T-helper 1 cell treated with Interleukin-12 subunit alpha and Interleukin-12 subunit beta and Interleukin-4 antibody, amounts not matched to agents 30 μg/mL and 1 μg/mL, for 36 hours (primary cell): ENCODE results near the gene TOR1AIP2.
A peak's percentile ranks its signal among the peaks of the same experiment; 100 is the strongest.
"Not testable (repeated sequence)": the region's sequence is repeated elsewhere in the genome, so short reads cannot be mapped to it uniquely, and the experiment has no call there.

Source experiments
- H3K27ac Mint-ChIP-seq: one replicate; pipeline ENCODE4 v1.8.0; 2021; ENCODE audit warnings: mild to moderate bottlenecking, mixed read lengths
- H3K27me3 Mint-ChIP-seq: one replicate; pipeline ENCODE4 v1.8.0; 2021; ENCODE audit warnings: low read depth, mixed read lengths
- H3K36me3 Mint-ChIP-seq: one replicate; pipeline ENCODE4 v1.8.0; 2021; ENCODE audit warnings: low read depth, mixed read lengths
- H3K4me1 Mint-ChIP-seq: one replicate; pipeline ENCODE4 v1.8.0; 2021; ENCODE audit warnings: low read depth, mixed read lengths
- H3K4me3 Mint-ChIP-seq: one replicate; pipeline ENCODE4 v1.8.0; 2021; ENCODE audit warnings: mild to moderate bottlenecking, moderate library complexity, mixed read lengths
- H3K9me3 Mint-ChIP-seq: one replicate; pipeline ENCODE4 v1.8.0; 2021; ENCODE audit warnings: mixed read lengths

TOR1AIP2 gene

DNA sequence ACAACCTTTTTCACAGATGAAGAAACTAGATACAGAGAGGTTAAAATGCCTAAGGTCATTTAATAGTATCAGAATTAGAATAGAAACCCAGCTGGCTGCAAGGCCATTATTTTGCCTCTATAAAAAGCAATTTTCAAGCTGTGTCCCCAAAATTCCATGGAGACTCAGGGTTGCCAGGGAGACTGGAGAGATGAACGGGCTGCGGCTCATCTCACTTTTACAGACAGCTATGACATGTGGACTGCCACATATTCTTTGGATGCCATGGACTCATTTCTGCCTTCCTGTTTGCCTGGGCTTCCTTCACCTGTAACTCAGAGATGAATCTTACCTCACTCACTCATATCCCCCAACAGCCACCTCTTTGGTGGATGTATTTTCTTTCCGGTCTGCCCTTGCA, 17.0 kb downstream of the TOR1AIP2 start:
- no peak overlapping the region for H3K4me3 Mint-ChIP-seq
- no peaks in the 10 kb centered on the region for H3K9me3 Mint-ChIP-seq
- peaks cover 6% of the 10 kb centered on the region for H3K4me1 Mint-ChIP-seq
- no peak overlapping the region for H3K27ac Mint-ChIP-seq
- no peaks in the 10 kb centered on the region for H3K27me3 Mint-ChIP-seq
- peaks cover 28% of the 10 kb centered on the region for H3K36me3 Mint-ChIP-seq

DNA sequence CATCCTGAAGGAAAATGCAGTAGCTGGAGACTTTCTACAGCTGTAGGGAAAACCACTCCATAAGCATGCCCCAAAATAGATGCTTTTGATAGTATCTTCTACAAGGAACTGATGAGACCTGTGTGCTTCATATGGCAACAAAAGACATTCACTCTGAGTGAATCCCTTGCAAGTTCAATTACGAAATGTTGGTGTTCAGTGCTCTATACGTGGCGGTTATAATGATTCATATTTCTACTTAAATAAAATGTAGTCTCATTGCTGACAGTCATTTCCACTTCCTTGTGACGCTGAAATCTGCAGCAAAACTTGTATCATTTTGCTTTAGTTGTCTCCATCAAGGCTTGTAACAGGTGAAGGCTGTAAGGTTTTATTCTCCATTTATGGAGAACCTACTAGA, 20.6 kb downstream of the TOR1AIP2 start:
- Mint-ChIP-seq H3K27me3 (no peaks in the 10 kb centered on the region), H3K27ac (no peak overlapping the region), H3K4me3 (no peak overlapping the region), H3K9me3 (no peaks in the 10 kb centered on the region), H3K36me3 (peaks cover 23% of the 10 kb centered on the region), H3K4me1 (peaks cover 8% of the 10 kb centered on the region)

DNA sequence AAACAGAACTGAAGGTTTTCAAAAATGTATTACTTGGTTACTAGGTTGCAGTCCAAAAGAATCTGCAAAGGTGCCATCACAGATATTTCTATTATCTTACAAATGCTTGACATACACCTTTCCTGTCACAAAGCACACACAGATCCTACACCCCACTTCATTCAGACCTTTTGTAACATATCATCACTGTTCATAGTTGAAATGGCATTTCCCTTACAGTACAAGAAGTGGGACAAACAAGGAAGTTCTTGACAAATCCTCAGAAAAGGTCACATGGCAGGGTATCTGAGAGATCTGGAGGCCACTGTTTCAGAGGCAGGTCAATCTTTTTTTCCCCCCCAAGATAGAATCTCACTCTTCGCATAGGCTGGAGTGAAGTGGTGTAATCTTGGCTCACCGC, 21.3 kb downstream of the TOR1AIP2 start:
- H3K4me1 Mint-ChIP-seq: peaks cover 5% of the 10 kb centered on the region
- no peak overlapping the region for H3K27ac Mint-ChIP-seq
- H3K4me3 Mint-ChIP-seq: no peak overlapping the region
- no peaks in the 10 kb centered on the region for H3K9me3 Mint-ChIP-seq
- no peaks in the 10 kb centered on the region for H3K27me3 Mint-ChIP-seq
- H3K36me3 Mint-ChIP-seq: peaks cover 25% of the 10 kb centered on the region

DNA sequence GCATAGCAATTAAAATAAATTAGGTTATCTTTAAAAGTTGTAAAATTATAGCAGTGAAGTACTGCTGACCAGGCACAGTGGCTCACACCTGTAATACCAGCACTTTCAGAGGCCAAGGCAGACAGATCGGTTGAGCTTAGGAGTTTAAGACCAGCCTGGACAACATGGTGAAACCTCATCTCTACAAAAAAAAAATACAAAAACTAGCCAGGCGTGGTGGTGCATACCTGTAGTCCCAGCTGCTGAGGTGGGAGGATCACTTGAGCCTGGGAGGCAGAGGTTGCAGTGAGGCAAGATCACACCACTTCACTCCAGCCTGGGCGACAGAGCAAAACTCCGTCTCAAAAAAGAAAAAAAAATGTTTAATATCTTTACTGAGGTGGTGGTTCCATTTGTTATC, 21.8 kb downstream of the TOR1AIP2 start:
- H3K36me3 Mint-ChIP-seq: peaks cover 27% of the 10 kb centered on the region
- H3K4me3 Mint-ChIP-seq, H3K4me1 Mint-ChIP-seq, H3K9me3 Mint-ChIP-seq, H3K27me3 Mint-ChIP-seq, H3K27ac Mint-ChIP-seq: not testable (repeated sequence)

GRCh38 chr1:179853102-179853501, 24.5 kb downstream of the TOR1AIP2 start:
- Mint-ChIP-seq H3K4me1 (peaks cover 4% of the 10 kb centered on the region), H3K27me3 (no peaks in the 10 kb centered on the region), H3K4me3 (no peak overlapping the region), H3K36me3 (peaks cover 31% of the 10 kb centered on the region), H3K9me3 (no peaks in the 10 kb centered on the region), H3K27ac (no peak overlapping the region)

DNA sequence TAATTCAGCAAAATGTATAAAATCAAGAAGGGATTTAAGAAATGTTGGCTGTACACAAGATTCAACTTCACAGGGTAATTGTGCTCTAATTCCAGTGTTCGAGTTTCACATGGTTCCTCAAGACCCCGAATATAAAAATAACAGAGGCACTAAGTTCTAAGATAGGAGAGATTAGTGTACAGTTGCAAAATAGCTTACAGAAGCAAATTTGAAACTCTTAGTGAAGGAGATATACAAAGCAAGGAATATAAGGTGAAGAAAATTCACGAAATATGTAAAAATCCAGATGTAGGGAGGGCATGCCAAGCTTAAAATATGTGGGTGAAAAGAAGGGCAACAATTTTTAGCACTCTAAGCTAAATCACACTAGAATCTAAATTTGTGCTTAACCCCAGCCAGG, 29.4 kb downstream of the TOR1AIP2 start:
- no peak overlapping the region for H3K27ac Mint-ChIP-seq
- no peak overlapping the region for H3K4me3 Mint-ChIP-seq
- peaks cover 30% of the 10 kb centered on the region for H3K36me3 Mint-ChIP-seq
- no peaks in the 10 kb centered on the region for H3K9me3 Mint-ChIP-seq
- H3K4me1 Mint-ChIP-seq: peaks cover 2% of the 10 kb centered on the region
- no peaks in the 10 kb centered on the region for H3K27me3 Mint-ChIP-seq

DNA sequence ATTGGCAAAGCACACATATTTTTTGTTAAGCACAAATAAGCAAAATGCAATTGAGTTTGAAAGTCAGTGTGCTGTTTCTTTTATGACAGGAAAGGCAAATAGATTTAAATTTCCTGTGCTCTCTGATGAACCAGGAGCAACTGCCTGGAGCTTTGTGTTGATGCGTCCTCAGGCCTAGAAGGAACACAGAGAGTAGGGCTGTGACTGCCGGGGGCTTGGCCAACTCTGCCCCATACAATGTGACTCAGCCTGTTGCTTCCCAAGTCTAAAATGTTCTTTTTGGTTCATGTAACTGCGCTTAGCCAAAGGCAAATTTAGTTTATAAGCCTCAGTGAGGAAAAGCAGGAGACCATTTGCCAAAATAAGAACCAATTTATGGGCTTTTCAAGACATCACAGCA, 37.5 kb downstream of the TOR1AIP2 start:
- no peak overlapping the region for H3K4me3 Mint-ChIP-seq
- H3K36me3 Mint-ChIP-seq: peaks cover 10% of the 10 kb centered on the region
- no peaks in the 10 kb centered on the region for H3K9me3 Mint-ChIP-seq
- no peaks in the 10 kb centered on the region for H3K4me1 Mint-ChIP-seq
- H3K27ac Mint-ChIP-seq: no peak overlapping the region
- H3K27me3 Mint-ChIP-seq: no peaks in the 10 kb centered on the region

DNA sequence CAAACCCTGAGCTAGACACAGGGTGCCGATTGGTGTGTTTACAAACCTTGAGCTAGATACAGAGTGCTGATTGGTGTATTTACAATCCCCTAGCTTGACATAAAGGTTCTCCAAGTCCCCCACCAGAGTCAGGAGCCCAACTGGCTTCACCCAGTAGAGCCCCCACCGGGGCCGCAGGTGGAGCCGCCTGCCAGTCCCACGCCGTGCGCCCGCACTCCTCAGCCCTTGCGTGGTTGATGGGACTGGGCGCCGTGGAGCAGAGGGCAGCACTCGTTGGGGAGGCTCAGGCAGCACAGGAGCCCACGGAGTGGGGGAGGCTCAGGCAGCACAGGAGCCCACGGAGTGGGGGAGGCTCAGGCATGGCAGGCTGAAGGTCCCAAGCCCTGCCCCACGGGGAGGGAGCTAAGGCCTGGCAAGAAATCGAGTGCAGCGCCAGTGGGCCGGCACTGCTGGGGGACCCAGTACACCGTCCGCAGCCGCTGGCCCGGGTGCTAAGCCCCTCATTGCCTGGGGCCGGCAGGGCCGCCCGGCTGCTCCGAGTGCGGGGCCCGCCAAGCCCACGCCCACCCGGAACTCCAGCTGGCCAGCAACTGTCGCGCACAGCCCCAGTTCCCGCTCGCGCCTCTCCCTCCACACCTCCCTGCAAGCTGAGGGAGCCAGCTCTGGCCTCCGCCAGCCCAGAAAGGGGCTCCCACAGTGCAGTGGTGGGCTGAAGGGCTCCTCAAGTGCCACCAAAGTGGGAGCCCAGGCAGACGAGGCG, 40.7 kb downstream of the TOR1AIP2 start:
- not testable (repeated sequence) for H3K4me1 Mint-ChIP-seq, H3K27ac Mint-ChIP-seq, H3K27me3 Mint-ChIP-seq, H3K9me3 Mint-ChIP-seq, H3K4me3 Mint-ChIP-seq, H3K36me3 Mint-ChIP-seq

DNA sequence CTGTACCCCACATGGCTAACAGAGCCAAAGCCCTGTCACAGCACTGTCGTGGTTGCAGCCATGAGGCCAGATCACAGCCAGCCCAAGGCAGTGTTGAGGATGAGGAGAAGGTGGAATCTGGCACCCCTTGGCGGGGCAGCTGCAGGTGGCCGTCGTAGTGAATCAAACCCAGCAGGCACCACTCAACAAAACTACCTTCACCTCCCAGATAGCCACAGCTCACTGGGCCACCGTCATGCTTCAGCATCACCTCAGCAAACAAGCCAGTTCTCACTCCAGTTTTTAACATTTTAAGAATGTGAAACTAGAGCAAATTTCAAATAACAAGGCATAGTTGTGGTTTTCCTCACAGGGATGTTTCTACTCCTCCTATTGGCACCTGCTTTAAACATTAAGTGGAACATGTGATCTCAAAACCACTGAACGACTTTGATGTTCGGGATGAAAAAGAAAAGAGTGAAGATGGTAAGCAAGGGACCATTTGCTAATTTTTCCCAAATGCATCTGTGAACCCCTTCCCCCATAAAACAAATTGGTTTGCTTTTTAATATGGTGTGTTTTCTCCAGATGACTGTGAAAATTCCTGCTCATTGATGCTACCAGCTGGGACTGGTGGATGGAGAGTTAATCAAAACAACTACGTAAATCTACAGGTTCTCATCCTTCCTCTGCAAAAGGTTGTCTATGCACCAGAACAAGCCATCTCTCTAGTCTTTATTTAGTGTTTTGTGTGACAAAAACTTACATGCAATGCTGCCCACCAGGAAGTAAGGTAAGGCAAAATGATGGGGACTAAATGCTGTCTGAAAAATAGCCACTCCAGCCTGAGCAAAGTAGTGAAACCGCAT, 45.5 kb downstream of the TOR1AIP2 start:
- H3K4me3 Mint-ChIP-seq: peak overlapping the region; percentile 52
- no peaks in the 10 kb centered on the region for H3K9me3 Mint-ChIP-seq
- H3K27ac Mint-ChIP-seq: peak overlapping the region; percentile 15
- peaks cover 21% of the 10 kb centered on the region for H3K4me1 Mint-ChIP-seq
- H3K27me3 Mint-ChIP-seq: no peaks in the 10 kb centered on the region
- H3K36me3 Mint-ChIP-seq: peaks cover 2% of the 10 kb centered on the region

DNA sequence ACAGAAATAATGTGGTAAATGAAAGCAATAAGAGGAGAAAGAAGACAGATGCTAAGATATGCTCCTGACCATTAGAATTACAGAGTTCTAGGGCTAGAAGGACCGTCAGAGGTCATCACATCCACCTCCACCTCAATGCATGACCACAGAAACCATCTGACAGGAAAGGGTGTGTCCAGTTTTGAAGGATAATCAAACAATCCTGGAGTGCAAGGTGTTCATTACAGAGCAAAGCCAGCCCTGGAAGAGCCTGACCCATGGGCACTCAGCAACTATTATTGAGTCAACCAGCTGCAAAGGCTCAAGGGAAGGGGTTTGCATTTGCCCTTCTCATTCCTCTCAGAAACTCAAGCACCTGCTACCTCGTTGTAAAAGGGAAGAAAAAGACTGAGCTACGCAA, 46.4 kb downstream of the TOR1AIP2 start:
- H3K4me3 Mint-ChIP-seq: peak overlapping the region; percentile 11
- no peak overlapping the region for H3K27ac Mint-ChIP-seq
- H3K36me3 Mint-ChIP-seq: peaks cover 2% of the 10 kb centered on the region

GRCh38 chr1:179828554-179829110, 49.0 kb downstream of the TOR1AIP2 start:
- no peaks in the 10 kb centered on the region for H3K9me3 Mint-ChIP-seq
- H3K27me3 Mint-ChIP-seq: no peaks in the 10 kb centered on the region
- H3K27ac Mint-ChIP-seq: no peak overlapping the region
- no peak overlapping the region for H3K4me3 Mint-ChIP-seq
- H3K36me3 Mint-ChIP-seq: no peaks in the 10 kb centered on the region
- peaks cover 21% of the 10 kb centered on the region for H3K4me1 Mint-ChIP-seq

More for the DNA sequence above, 46.4 kb downstream of the TOR1AIP2 start:
- no peaks in the 10 kb centered on the region for H3K27me3 Mint-ChIP-seq
- H3K9me3 Mint-ChIP-seq: no peaks in the 10 kb centered on the region
- H3K4me1 Mint-ChIP-seq: peaks cover 21% of the 10 kb centered on the region

DNA sequence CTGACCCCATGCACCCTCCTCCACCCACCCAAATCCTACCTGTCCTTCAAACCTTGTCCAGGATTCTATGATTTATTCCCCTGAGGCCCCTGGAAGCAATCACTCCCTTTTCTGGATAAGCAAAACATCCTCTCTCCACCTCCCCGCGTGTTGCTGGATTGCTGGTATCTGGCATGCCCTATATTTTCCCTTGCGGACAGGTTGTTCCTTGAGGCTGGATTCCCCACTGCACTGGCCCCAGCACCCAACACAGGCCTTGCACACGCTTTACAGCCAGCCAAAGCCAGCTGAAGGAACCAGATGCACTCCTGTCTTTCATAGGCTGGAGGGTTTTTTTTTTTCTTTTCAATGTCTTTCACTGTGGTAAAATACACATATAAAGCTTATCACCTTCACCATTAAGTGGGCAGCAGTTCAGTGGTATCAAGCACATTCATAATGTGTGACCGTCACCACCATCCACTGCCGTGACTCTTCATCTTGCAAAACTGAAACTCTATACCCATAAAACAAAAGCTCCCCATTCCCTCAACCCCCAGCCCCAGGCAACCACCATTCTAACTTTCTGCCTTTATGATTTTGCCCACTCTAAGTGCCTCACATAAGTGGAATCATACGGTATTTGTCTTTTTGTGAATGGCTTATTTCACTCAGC, 50.9 kb downstream of the TOR1AIP2 start:
- Mint-ChIP-seq H3K36me3 (no peaks in the 10 kb centered on the region), H3K27me3 (no peaks in the 10 kb centered on the region), H3K9me3 (no peaks in the 10 kb centered on the region), H3K27ac (no peak overlapping the region), H3K4me3 (no peak overlapping the region), H3K4me1 (peaks cover 12% of the 10 kb centered on the region)

DNA sequence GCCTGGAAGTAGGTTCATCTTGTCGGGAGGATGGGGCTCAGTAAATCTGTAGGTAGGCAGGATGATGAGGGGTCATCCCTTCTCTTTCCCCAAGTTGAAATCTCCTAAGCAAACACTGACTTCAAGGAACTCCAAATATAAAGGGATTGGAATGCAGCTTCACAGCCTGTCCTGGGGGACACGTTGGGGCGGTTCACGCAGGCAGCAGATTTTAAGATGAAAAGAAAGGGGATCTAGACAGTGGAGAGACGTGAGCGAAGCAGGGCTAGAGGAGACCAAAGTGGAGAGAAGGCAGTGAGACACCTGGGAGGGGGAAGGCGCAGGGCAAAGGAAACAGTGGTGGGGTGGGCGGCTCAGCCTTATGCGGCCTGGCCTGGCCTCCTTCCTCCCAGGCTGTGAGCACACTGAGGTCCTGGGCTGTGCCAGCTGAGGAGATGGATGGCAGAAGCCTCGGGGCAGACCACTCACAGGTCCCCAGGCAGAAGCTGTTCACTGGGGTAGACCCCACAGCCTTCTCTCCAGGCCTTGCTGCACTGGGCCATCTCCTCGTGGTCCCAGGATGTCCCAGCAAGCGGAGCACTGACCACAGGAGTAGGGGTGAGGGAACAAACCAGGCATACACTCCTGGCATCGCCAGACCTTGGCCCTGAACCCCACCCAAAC, 51.7 kb downstream of the TOR1AIP2 start:
- no peak overlapping the region for H3K27ac Mint-ChIP-seq
- no peaks in the 10 kb centered on the region for H3K9me3 Mint-ChIP-seq
- H3K4me1 Mint-ChIP-seq: peaks cover 4% of the 10 kb centered on the region
- H3K27me3 Mint-ChIP-seq: no peaks in the 10 kb centered on the region
- no peaks in the 10 kb centered on the region for H3K36me3 Mint-ChIP-seq
- H3K4me3 Mint-ChIP-seq: no peak overlapping the region

DNA sequence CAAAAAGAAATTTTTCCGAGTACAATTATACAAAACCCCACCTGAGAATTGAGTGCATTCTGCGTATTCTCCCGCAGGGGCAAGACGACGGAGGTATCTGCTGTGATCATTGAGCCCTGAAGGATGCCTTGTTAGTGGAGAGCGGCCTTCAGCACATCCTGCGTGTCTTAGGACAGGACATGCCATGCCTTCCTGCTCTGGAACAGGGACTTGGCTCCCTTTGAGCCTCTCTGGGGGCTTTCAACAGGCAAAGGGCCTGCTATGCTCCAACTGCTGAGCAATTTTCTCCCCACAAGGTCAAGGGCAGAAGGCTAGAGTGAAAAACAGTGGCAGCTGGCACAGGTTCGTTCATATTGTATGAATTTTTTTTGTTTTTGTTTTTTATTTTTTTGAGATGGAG, 52.4 kb downstream of the TOR1AIP2 start:
- Mint-ChIP-seq H3K27me3 (no peaks in the 10 kb centered on the region), H3K4me3 (no peak overlapping the region), H3K9me3 (no peaks in the 10 kb centered on the region), H3K4me1 (no peaks in the 10 kb centered on the region), H3K27ac (no peak overlapping the region), H3K36me3 (no peaks in the 10 kb centered on the region)
